DOHH2 (cell line): ENCODE data around the gene WDR74.

Experiments used
- EZH2phosphoT487 ChIP-seq: fragments of 200-600 bp; sonication (generic); IDR thresholded peaks from 2 replicates; pipeline ENCODE4 v1.6.1; 2017; ENCODE audit warnings: borderline replicate concordance, mild to moderate bottlenecking, antibody characterized with exemption, low read length, moderate library complexity, mixed read lengths
- TF ChIP-seq, protein P1 (sequence below): fragments of 200-600 bp; sonication (generic); IDR thresholded peaks from one replicate; pipeline ENCODE4 v1.5.1; 2014; ENCODE audit warnings: antibody characterized with exemption, mild to moderate bottlenecking, low read depth, low read length; ENCODE audit not compliant: poor library complexity, severe bottlenecking

DNA sequence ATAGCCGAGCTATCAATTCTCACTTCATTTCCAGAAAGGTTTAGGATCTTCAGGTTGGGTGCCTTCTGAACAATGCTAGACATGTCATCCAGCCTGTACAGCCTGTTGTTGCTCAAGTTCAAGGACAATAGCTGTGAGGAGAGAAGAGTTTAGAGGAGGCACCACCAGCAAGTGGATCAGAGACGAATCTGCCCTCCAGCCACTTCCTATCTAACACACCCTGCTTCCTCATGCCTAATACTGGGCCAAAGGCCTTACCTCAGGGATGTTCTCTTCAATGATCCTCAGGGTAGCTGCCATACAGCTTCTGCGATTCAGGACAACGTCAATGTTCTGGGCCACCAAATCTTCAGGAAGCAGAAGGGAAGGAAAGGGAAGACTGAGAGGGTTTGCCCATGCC, 38.3 kb downstream of the WDR74 start:
- TF ChIP-seq, protein P1, sequence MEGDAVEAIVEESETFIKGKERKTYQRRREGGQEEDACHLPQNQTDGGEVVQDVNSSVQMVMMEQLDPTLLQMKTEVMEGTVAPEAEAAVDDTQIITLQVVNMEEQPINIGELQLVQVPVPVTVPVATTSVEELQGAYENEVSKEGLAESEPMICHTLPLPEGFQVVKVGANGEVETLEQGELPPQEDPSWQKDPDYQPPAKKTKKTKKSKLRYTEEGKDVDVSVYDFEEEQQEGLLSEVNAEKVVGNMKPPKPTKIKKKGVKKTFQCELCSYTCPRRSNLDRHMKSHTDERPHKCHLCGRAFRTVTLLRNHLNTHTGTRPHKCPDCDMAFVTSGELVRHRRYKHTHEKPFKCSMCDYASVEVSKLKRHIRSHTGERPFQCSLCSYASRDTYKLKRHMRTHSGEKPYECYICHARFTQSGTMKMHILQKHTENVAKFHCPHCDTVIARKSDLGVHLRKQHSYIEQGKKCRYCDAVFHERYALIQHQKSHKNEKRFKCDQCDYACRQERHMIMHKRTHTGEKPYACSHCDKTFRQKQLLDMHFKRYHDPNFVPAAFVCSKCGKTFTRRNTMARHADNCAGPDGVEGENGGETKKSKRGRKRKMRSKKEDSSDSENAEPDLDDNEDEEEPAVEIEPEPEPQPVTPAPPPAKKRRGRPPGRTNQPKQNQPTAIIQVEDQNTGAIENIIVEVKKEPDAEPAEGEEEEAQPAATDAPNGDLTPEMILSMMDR = no peak
- no peak for TF ChIP-seq EZH2phosphoT487
